Endodermal cell (in vitro differentiated cells): Measurements from ENCODE around the gene CALHM1. TPM values are rescaled to one million over a fixed set of nuclear protein-coding genes. Genes with fewer than 3 reads are reported as not detected.

Experiments
- DNase-seq: peaks from one replicate; pipeline ENCODE4 v3.0.0-alpha.2; 2017
- H3K27ac ChIP-seq: 2 replicates; pipeline ENCODE4 v1.5.1; 2013; ENCODE audit warnings: mild to moderate bottlenecking, low read depth, low read length, moderate library complexity
- H3K27me3 ChIP-seq: 2 replicates; pipeline ENCODE4 v1.6.1; 2013; ENCODE audit warnings: mild to moderate bottlenecking, low read length, moderate library complexity; ENCODE audit not compliant: insufficient read depth, control insufficient read depth, poor library complexity, severe bottlenecking
- H3K36me3 ChIP-seq: 2 replicates; pipeline ENCODE4 v1.7.0; 2013; ENCODE audit warnings: mild to moderate bottlenecking, low read length, moderate library complexity; ENCODE audit not compliant: control insufficient read depth, insufficient read depth
- H3K4me1 ChIP-seq: one replicate; pipeline ENCODE4 v1.7.0; 2013; ENCODE audit warnings: low read length; ENCODE audit not compliant: control insufficient read depth, insufficient read depth
- H3K4me3 ChIP-seq: 2 replicates; pipeline ENCODE4 v1.5.1; 2013; ENCODE audit warnings: mild to moderate bottlenecking, low read length, moderate library complexity
- H3K9ac ChIP-seq: 2 replicates; pipeline ENCODE4 v1.6.1; 2013; ENCODE audit warnings: mild to moderate bottlenecking, low read length, moderate library complexity; ENCODE audit not compliant: poor library complexity, severe bottlenecking; ENCODE audit errors: extremely low read depth
- H3K9me3 ChIP-seq: 2 replicates; pipeline ENCODE4 v1.6.1; 2013; ENCODE audit warnings: mild to moderate bottlenecking, low read length, moderate library complexity; ENCODE audit not compliant: control insufficient read depth
- H3K27ac Mint-ChIP-seq: 2 replicates; pipeline ENCODE4 v1.8.0; 2020; ENCODE audit warnings: mixed read lengths
- H3K27me3 Mint-ChIP-seq: 2 replicates; pipeline ENCODE4 v1.8.0; 2021; ENCODE audit warnings: mild to moderate bottlenecking, mixed read lengths; ENCODE audit not compliant: insufficient read depth
- H3K36me3 Mint-ChIP-seq: 2 replicates; pipeline ENCODE4 v1.8.0; 2020; ENCODE audit warnings: low read depth, mixed read lengths
- H3K4me1 Mint-ChIP-seq: 2 replicates; pipeline ENCODE4 v1.8.0; 2020; ENCODE audit warnings: mixed read lengths
- H3K4me3 Mint-ChIP-seq: 2 replicates; pipeline ENCODE4 v1.8.0; 2020; ENCODE audit warnings: mild to moderate bottlenecking, moderate library complexity, mixed read lengths
- H3K9me3 Mint-ChIP-seq: 2 replicates; pipeline ENCODE4 v1.8.0; 2020; ENCODE audit warnings: mild to moderate bottlenecking, mixed read lengths
- CTCF ChIP-seq: fragments of 200-600 bp; sonication (generic); conservative IDR thresholded peaks from 2 replicates; pipeline ENCODE4 v1.5.0; 2021; ENCODE audit warnings: antibody characterized with exemption, mild to moderate bottlenecking
- WGBS, 2 experiments: methylation state at CpG; one replicate each; pipeline versions ENCODE4 v1.1.5 to v1.1.7; 2013; ENCODE audit warnings: missing lambda C conversion rate in 2 of 2, mixed read lengths in 1 of 2; ENCODE audit not compliant: insufficient coverage in 1 of 2, insufficient read length in 1 of 2; 5-methylcytosine and 5-hydroxymethylcytosine counted together
- total RNA-seq, 2 donors: library from RNA; stranded (reverse); fragmentation: NEBNext Ultra II Directional in 1 of 2; extraction: Animal tissue kit (Norgen Biotek cat#: 25700) in 1 of 2; gene quantifications; 2 replicates in 1 of 2; 3 replicates in 1 of 2; pipeline ENCODE4 v1.2.1, GENCODE V29; 2021

CALHM1 gene
- total RNA-seq, 2 donors from 2014 or later: not detected

- peaks cover 73% of the 10 kb centered on the region for H3K36me3 Mint-ChIP-seq
- no peaks in the 10 kb centered on the region for H3K4me1 ChIP-seq
- no peaks in the 10 kb centered on the region for H3K9me3 ChIP-seq
- no peak overlapping the region for H3K27ac ChIP-seq
- no peak for DNase-seq
- TF ChIP-seq CTCF: no peak
- no peak overlapping the region for H3K9ac ChIP-seq
- H3K36me3 ChIP-seq: peaks cover 87% of the 10 kb centered on the region
- H3K4me3 ChIP-seq: no peak overlapping the region
- H3K27ac Mint-ChIP-seq: no peak overlapping the region
- no peaks in the 10 kb centered on the region for H3K27me3 Mint-ChIP-seq
- no peaks in the 10 kb centered on the region for H3K27me3 ChIP-seq
- 88 to 100% methylated on average over 1 to 2 of the region's 2 CpGs for WGBS, 2 experiments
- H3K4me3 Mint-ChIP-seq: no peak overlapping the region
- H3K4me1 Mint-ChIP-seq: no peaks in the 10 kb centered on the region
- no peaks in the 10 kb centered on the region for H3K9me3 Mint-ChIP-seq
Observed at GRCh38 chr10:103433858-103434257, 24.8 kb downstream of the CALHM1 start.

GRCh38 chr10:103431902-103432301, 26.8 kb downstream of the CALHM1 start:
- TF ChIP-seq CTCF: no peak
- Histone ChIP-seq H3K4me3 (no peak overlapping the region), H3K9me3 (no peaks in the 10 kb centered on the region), H3K36me3 (peaks cover 89% of the 10 kb centered on the region), H3K27me3 (no peaks in the 10 kb centered on the region), H3K4me1 (no peaks in the 10 kb centered on the region), H3K27ac (no peak overlapping the region), H3K9ac (no peak overlapping the region)
- Mint-ChIP-seq H3K27me3 (no peaks in the 10 kb centered on the region), H3K4me3 (no peak overlapping the region), H3K9me3 (no peaks in the 10 kb centered on the region), H3K36me3 (peaks cover 74% of the 10 kb centered on the region), H3K4me1 (no peaks in the 10 kb centered on the region), H3K27ac (no peak overlapping the region)
- DNase-seq: no peak
- WGBS, 2 experiments: 94 to 95% methylated on average over 6 to 8 of the region's 8 CpGs

GRCh38 chr10:103429647-103430046, 29.1 kb downstream of the CALHM1 start:
- no peaks in the 10 kb centered on the region for H3K4me1 Mint-ChIP-seq
- peaks cover 90% of the 10 kb centered on the region for H3K36me3 ChIP-seq
- no peaks in the 10 kb centered on the region for H3K9me3 ChIP-seq
- H3K27me3 ChIP-seq: no peaks in the 10 kb centered on the region
- no peak overlapping the region for H3K4me3 Mint-ChIP-seq
- no peak overlapping the region for H3K27ac Mint-ChIP-seq
- no peak overlapping the region for H3K4me3 ChIP-seq
- no peak for DNase-seq
- TF ChIP-seq CTCF: no peak
- WGBS, 2 experiments: 93 to 98% methylated on average over 5 of the region's 5 CpGs
- no peaks in the 10 kb centered on the region for H3K27me3 Mint-ChIP-seq
- H3K4me1 ChIP-seq: no peaks in the 10 kb centered on the region
- H3K9ac ChIP-seq: no peak overlapping the region
- H3K36me3 Mint-ChIP-seq: peaks cover 76% of the 10 kb centered on the region
- H3K9me3 Mint-ChIP-seq: no peaks in the 10 kb centered on the region
- H3K27ac ChIP-seq: no peak overlapping the region
